Measurements from ENCODE around the gene PLAU. TPM values are rescaled to one million over a fixed set of nuclear protein-coding genes. Genes with fewer than 3 reads are reported as not detected.
A peak's percentile ranks its signal among the peaks of the same experiment; 100 is the strongest.

Gene PLAU
- total and polyA plus RNA-seq, 9 of the 15 experiments (the other 6 are each of a cell fraction or from before 2014, with no cell fraction given) = 2.1 to 16.9 (median 3.3) TPM

GRCh38 chr10:73879296-73880173, 31.4 kb upstream of the PLAU start (continued):
- TF ChIP-seq, protein P1, sequence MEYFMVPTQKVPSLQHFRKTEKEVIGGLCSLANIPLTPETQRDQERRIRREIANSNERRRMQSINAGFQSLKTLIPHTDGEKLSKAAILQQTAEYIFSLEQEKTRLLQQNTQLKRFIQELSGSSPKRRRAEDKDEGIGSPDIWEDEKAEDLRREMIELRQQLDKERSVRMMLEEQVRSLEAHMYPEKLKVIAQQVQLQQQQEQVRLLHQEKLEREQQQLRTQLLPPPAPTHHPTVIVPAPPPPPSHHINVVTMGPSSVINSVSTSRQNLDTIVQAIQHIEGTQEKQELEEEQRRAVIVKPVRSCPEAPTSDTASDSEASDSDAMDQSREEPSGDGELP (CRISPR knock-in tag; IDR thresholded peaks at IDR 0.05; ENCODE audit: borderline replicate concordance) = peak; percentile 87
- TF ChIP-seq XRCC5 (IDR thresholded peaks at IDR 0.05; ENCODE audit: low read depth, low read length) (peak; percentile 93), ZBTB11 (CRISPR knock-in tag; IDR thresholded peaks at IDR 0.05) (no peak), PHB2 (IDR thresholded peaks at IDR 0.05; ENCODE audit: low read depth) (no peak), HDAC3 (IDR thresholded peaks at IDR 0.05; ENCODE audit: borderline replicate concordance, partially characterized antibody) (no peak), ZFX (CRISPR knock-in tag; IDR thresholded peaks at IDR 0.05) (no peak), CREBBP (IDR thresholded peaks at IDR 0.05; ENCODE audit: low read depth, low read length) (no peak), CHD1 (IDR thresholded peaks at IDR 0.05; ENCODE audit: low read length) (no peak), POU5F1 (IDR thresholded peaks at IDR 0.05; ENCODE audit: borderline replicate concordance, low read depth, low read length, partially characterized antibody) (no peak), FOXO4 (CRISPR knock-in tag; IDR thresholded peaks at IDR 0.05) (no peak), CHCHD3 (CRISPR knock-in tag; IDR thresholded peaks at IDR 0.05) (no peak), E2F4 (CRISPR knock-in tag; IDR thresholded peaks at IDR 0.05; ENCODE audit: low read depth) (no peak), CHD2 (IDR thresholded peaks at IDR 0.05; ENCODE audit: low read depth, low read length) (no peak)
- TF ChIP-seq, protein P2, sequence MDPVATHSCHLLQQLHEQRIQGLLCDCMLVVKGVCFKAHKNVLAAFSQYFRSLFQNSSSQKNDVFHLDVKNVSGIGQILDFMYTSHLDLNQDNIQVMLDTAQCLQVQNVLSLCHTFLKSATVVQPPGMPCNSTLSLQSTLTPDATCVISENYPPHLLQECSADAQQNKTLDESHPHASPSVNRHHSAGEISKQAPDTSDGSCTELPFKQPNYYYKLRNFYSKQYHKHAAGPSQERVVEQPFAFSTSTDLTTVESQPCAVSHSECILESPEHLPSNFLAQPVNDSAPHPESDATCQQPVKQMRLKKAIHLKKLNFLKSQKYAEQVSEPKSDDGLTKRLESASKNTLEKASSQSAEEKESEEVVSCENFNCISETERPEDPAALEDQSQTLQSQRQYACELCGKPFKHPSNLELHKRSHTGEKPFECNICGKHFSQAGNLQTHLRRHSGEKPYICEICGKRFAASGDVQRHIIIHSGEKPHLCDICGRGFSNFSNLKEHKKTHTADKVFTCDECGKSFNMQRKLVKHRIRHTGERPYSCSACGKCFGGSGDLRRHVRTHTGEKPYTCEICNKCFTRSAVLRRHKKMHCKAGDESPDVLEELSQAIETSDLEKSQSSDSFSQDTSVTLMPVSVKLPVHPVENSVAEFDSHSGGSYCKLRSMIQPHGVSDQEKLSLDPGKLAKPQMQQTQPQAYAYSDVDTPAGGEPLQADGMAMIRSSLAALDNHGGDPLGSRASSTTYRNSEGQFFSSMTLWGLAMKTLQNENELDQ (CRISPR knock-in tag; IDR thresholded peaks at IDR 0.05; ENCODE audit: borderline replicate concordance) = no peak
- TF ChIP-seq, protein P3, sequence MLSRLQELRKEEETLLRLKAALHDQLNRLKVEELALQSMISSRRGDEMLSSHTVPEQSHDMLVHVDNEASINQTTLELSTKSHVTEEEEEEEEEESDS (CRISPR knock-in tag; IDR thresholded peaks at IDR 0.05) = no peak

Data from K562 (cell line).